Activated naive CD4-positive, alpha-beta T cell treated with anti-CD3 and anti-CD28 coated beads, Interleukin-2, amount 50 U/mL, for 72 hours (primary cell): ENCODE data around the gene PLXDC1. TPM values are rescaled to one million over a fixed set of nuclear protein-coding genes. Genes with fewer than 3 reads are reported as not detected.

Source experiments
- total RNA-seq, 2 donors: library from RNA; stranded (reverse); gene quantifications; one replicate each; pipeline ENCODE4 v1.2.3, GENCODE V29; 2022

The PLXDC1 gene
- total RNA-seq, 2 donors from 2014 or later, result 1.5 to 10.6 TPM

Other genes with a start within 250 kb of the PLXDC1 start
- under 1 TPM in 1 of 2 donors, not detected in 1; 0.18 TPM for gene FBXO47, start 184.2 kb downstream of the PLXDC1 start, total RNA-seq
- gene ARL5C, start 14.5 kb upstream of the PLXDC1 start, total RNA-seq, result under 1 TPM in 1 of 2 donors, not detected in 1; 0.25 TPM
- 10 to 100 TPM; 15.0 to 26.6 TPM for gene CACNB1, start 46.0 kb upstream of the PLXDC1 start, total RNA-seq
- gene RPL19, start 48.6 kb upstream of the PLXDC1 start, total RNA-seq, result 1,000 to 10,000 TPM; 2,719 to 2,768 TPM
- gene STAC2, start 74.3 kb upstream of the PLXDC1 start, total RNA-seq, result not detected
- 10 to 100 TPM; 19.5 to 21.5 TPM for gene FBXL20, start 250.0 kb upstream of the PLXDC1 start, total RNA-seq